ENCODE data around the gene GOLGA3. TPM values are rescaled to one million over a fixed set of nuclear protein-coding genes. Genes with fewer than 3 reads are reported as not detected.

Gene GOLGA3
- total and polyA plus RNA-seq, 9 of the 15 experiments (the other 6 are each of a cell fraction or from before 2014, with no cell fraction given): 1.9 to 48.1 (median 18.4) TPM

DNA sequence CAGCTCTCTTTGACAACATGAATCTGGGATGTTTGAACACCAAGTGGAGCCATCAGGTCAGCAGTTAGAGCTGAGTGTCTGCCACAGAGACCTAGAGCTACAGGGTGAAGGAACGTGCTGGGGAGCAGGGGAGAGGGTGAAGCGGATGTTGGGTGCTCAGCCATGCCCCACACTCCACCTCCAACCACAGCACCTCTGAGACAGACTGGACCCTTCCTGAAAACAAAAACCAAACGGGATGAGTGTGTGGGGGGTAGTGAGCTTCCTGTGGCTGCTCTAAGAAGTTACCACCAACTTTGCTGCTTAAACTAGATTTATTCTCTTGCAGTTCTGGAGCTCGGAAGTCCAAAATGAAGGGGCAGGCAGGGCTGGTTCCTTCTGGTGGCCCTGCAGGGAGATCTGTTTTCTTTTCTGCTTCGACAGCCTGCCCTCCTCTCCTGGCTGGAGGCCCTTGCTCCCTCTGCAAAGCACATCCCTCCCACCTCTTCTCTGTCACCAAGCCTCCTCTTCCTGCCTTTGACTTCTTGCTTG lies 5.6 kb upstream of the GOLGA3 start:
- no peaks in the 10 kb centered on the region for H3K27me3 ChIP-seq (ENCODE audit: control insufficient read depth in 2 of 2, insufficient read depth in 2 of 2, low read length in 2 of 2)
- FAIRE-seq: no peak
- H3K9me1 ChIP-seq (ENCODE audit: control insufficient read depth, insufficient read depth, low read length): no peaks in the 10 kb centered on the region
- WGBS (ENCODE audit: insufficient coverage, low coverage, missing lambda C conversion rate): 51% methylated on average over 4 of the region's 5 CpGs
- H3K27ac ChIP-seq (ENCODE audit: extremely low read depth, low read depth, low read length): no peak overlapping the region
- no peaks in the 10 kb centered on the region; the same call in 2 of the 3 replicates for H3K36me3 ChIP-seq (ENCODE audit: control insufficient read depth, insufficient read depth, low read length)
- no TSS peak for BruUV-seq (replicated peaks)
- H3K4me1 ChIP-seq (replicated peaks in 1 of 2; ENCODE audit: control insufficient read depth in 2 of 2, insufficient read depth in 2 of 2, low read length in 2 of 2): peaks cover 0 to 31% of the 10 kb centered on the region in 2 experiments; a peak in 3 of 5 replicates
- H4K20me1 ChIP-seq (replicated peaks; ENCODE audit: control insufficient read depth, insufficient read depth, low read length): no peaks in the 10 kb centered on the region
- no peak for DNase-seq (ENCODE audit: extremely low read depth in 1 of 4, low spot score in 3 of 4)
- ChIA-PET CTCF (ENCODE audit: low intra/inter-chr PET ratio) (no interaction called here), POLR2A (no interaction called here)
- TF ChIP-seq, protein P1, sequence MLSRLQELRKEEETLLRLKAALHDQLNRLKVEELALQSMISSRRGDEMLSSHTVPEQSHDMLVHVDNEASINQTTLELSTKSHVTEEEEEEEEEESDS (CRISPR knock-in tag; IDR thresholded peaks at IDR 0.05): no peak
- TF ChIP-seq DIDO1 (tag; IDR thresholded peaks at IDR 0.05; ENCODE audit: low read depth) (no peak), ZNF551 (CRISPR knock-in tag; IDR thresholded peaks at IDR 0.05) (no peak), NRF1 (conservative IDR thresholded peaks at IDR 0.05 in 1 of 2, IDR thresholded peaks at IDR 0.05 in 1 of 2) (no peak), PRPF4 (IDR thresholded peaks at IDR 0.05; ENCODE audit: insufficient read depth, low read depth, low read length, poor library complexity, severe bottlenecking) (no peak), ETS2 (tag; IDR thresholded peaks at IDR 0.05; ENCODE audit: borderline replicate concordance, poor library complexity, severe bottlenecking) (no peak), CREM (IDR thresholded peaks at IDR 0.05; ENCODE audit: low read depth) (no peak), RAD51 (IDR thresholded peaks at IDR 0.05; ENCODE audit: borderline replicate concordance, low read depth) (no peak), CEBPB (tag; IDR thresholded peaks at IDR 0.05) (no peak), MTF1 (CRISPR knock-in tag; IDR thresholded peaks at IDR 0.05; ENCODE audit: borderline replicate concordance) (no peak), TCF7L2 (IDR thresholded peaks at IDR 0.05; ENCODE audit: low read depth, low read length) (no peak), DMBX1 (CRISPR knock-in tag; IDR thresholded peaks at IDR 0.05; ENCODE audit: borderline replicate concordance) (no peak)
- TF ChIP-seq, protein P2, sequence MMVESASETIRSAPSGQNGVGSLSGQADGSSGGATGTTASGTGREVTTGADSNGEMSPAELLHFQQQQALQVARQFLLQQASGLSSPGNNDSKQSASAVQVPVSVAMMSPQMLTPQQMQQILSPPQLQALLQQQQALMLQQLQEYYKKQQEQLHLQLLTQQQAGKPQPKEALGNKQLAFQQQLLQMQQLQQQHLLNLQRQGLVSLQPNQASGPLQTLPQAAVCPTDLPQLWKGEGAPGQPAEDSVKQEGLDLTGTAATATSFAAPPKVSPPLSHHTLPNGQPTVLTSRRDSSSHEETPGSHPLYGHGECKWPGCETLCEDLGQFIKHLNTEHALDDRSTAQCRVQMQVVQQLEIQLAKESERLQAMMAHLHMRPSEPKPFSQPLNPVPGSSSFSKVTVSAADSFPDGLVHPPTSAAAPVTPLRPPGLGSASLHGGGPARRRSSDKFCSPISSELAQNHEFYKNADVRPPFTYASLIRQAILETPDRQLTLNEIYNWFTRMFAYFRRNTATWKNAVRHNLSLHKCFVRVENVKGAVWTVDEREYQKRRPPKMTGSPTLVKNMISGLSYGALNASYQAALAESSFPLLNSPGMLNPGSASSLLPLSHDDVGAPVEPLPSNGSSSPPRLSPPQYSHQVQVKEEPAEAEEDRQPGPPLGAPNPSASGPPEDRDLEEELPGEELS (CRISPR knock-in tag; IDR thresholded peaks at IDR 0.05; ENCODE audit: borderline replicate concordance): no peak
- TF ChIP-seq, protein P3, sequence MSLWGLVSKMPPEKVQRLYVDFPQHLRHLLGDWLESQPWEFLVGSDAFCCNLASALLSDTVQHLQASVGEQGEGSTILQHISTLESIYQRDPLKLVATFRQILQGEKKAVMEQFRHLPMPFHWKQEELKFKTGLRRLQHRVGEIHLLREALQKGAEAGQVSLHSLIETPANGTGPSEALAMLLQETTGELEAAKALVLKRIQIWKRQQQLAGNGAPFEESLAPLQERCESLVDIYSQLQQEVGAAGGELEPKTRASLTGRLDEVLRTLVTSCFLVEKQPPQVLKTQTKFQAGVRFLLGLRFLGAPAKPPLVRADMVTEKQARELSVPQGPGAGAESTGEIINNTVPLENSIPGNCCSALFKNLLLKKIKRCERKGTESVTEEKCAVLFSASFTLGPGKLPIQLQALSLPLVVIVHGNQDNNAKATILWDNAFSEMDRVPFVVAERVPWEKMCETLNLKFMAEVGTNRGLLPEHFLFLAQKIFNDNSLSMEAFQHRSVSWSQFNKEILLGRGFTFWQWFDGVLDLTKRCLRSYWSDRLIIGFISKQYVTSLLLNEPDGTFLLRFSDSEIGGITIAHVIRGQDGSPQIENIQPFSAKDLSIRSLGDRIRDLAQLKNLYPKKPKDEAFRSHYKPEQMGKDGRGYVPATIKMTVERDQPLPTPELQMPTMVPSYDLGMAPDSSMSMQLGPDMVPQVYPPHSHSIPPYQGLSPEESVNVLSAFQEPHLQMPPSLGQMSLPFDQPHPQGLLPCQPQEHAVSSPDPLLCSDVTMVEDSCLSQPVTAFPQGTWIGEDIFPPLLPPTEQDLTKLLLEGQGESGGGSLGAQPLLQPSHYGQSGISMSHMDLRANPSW (CRISPR knock-in tag; IDR thresholded peaks at IDR 0.05): no peak
- no peak overlapping the region for H3K4me2 ChIP-seq (ENCODE audit: insufficient read depth, low read length)
- no peak overlapping the region for H3K4me3 ChIP-seq
- no peaks in the 10 kb centered on the region for H3K79me2 ChIP-seq (ENCODE audit: control insufficient read depth, insufficient read depth, low read length)
- H3K9me3 ChIP-seq (replicated peaks; ENCODE audit: control insufficient read depth, insufficient read depth, low read depth, low read length): no peaks in the 10 kb centered on the region
- H3K9ac ChIP-seq (ENCODE audit: insufficient read depth in 1 of 2, low read depth in 2 of 2, low read length in 2 of 2): peak overlapping the region in 1 of 2 experiments; percentile 61; a peak in 1 of 4 replicates
- in situ Hi-C loops (cut with MboI) (no loop called here), intact Hi-C loops (cut with micrococcal nuclease) (no loop called here)
- no peak for ATAC-seq
- no peak overlapping the region for H2AFZ ChIP-seq (ENCODE audit: low read depth, low read length)
